K562 (cell line): ENCODE measurements around the gene DGCR2.

Source experiments
- CTCF ChIP-seq, 3 experiments: IDR thresholded peaks in 2 of 3; conservative IDR thresholded peaks in 1 of 3; 2 replicates each; pipeline ENCODE4 v1.5.1; 2011 to 2012; ENCODE audit warnings: low read length in 3 of 3, mild to moderate bottlenecking in 3 of 3, control low read depth in 2 of 3, improper control_type of control experiment in 1 of 3, inconsistent platforms in 1 of 3, low read depth in 1 of 3, mixed read lengths in 1 of 3, moderate library complexity in 1 of 3; ENCODE audit not compliant: insufficient read depth in 2 of 3
- E2F6 ChIP-seq, 2 experiments: IDR thresholded peaks; 2 replicates each; pipeline ENCODE4 v1.6.1; 2011; ENCODE audit warnings: borderline replicate concordance in 1 of 2, control low read depth in 1 of 2, low read depth in 1 of 2, low read length in 1 of 2, mild to moderate bottlenecking in 1 of 2, mixed read lengths in 1 of 2, moderate library complexity in 1 of 2; ENCODE audit not compliant: insufficient read depth in 1 of 2, insufficient read length in 1 of 2, poor library complexity in 1 of 2, severe bottlenecking in 1 of 2; ENCODE audit errors: extremely low read depth in 1 of 2
- GABPA ChIP-seq: fragments of 200-800 bp; sonication (Bioruptor generic); conservative IDR thresholded peaks from 2 replicates; pipeline ENCODE4 v1.6.1; 2016; ENCODE audit warnings: low read depth, missing genetic modification characterization, missing compliant biosample characterization
- MTA1 ChIP-seq: fragments of 450-650 bp; IDR thresholded peaks from 2 replicates; pipeline ENCODE4 v1.6.1; 2017; ENCODE audit warnings: borderline replicate concordance
- NELFE ChIP-seq: IDR thresholded peaks from 2 replicates; pipeline ENCODE4 v1.6.1; 2011; ENCODE audit warnings: mild to moderate bottlenecking; ENCODE audit not compliant: insufficient read depth, insufficient read length
- REST ChIP-seq, 2 experiments: fragments of 450-650 bp; formaldehyde crosslinking in 1 of 2; IDR thresholded peaks; 2 replicates each; pipeline versions ENCODE4 v1.4.0 to v1.6.1; 2014 to 2020; ENCODE audit warnings: mild to moderate bottlenecking in 2 of 2, borderline replicate concordance in 1 of 2, low read depth in 1 of 2
- SMC3 ChIP-seq: conservative IDR thresholded peaks from 2 replicates; pipeline ENCODE4 v1.6.1; 2011; ENCODE audit warnings: low read depth, low read length, improper control_type of control experiment; ENCODE audit not compliant: insufficient read depth
- ZBTB11 ChIP-seq, 3 experiments: fragments of 200-800 bp in 1 of 3; fragments of 250-450 bp in 1 of 3; fragments of 450-650 bp in 1 of 3; sonication (Bioruptor Pico) in 1 of 3; sonication (Bioruptor generic) in 1 of 3; formaldehyde crosslinking in 1 of 3; IDR thresholded peaks; 2 replicates each; pipeline versions ENCODE4 v1.6.1 to v1.8.0; 2016 to 2022; ENCODE audit warnings: mild to moderate bottlenecking in 2 of 3, missing genetic modification characterization in 2 of 3, missing compliant biosample characterization in 1 of 3, moderate library complexity in 1 of 3
- ZBTB33 ChIP-seq: sonication (generic); formaldehyde crosslinking; IDR thresholded peaks from 2 replicates; pipeline ENCODE4 v1.8.1; 2023; ENCODE audit warnings: mild to moderate bottlenecking, missing genetic modification reagents
- ZNF263 ChIP-seq: sonication (generic); formaldehyde crosslinking; IDR thresholded peaks from 2 replicates; pipeline ENCODE4 v1.8.0; 2022; ENCODE audit warnings: mild to moderate bottlenecking, missing genetic modification reagents, borderline replicate concordance

GRCh38 chr22:19038164-19038546 is 84.1 kb downstream of the DGCR2 start:
- TF ChIP-seq CTCF (IDR thresholded peaks at IDR 0.05 in 2 of 3, conservative IDR thresholded peaks at IDR 0.05 in 1 of 3; ENCODE audit: insufficient read depth in 2 of 3, low read depth in 1 of 3, low read length in 3 of 3) (no peak), ZNF263 (CRISPR knock-in tag) (no peak), NELFE (no peak), ZBTB11 (CRISPR knock-in tag; IDR thresholded peaks at IDR 0.05) (no peak), ZBTB33 (no peak), GABPA (tag) (no peak), MTA1 (no peak), E2F6 (IDR thresholded peaks at IDR 0.05; ENCODE audit: borderline replicate concordance in 1 of 2, extremely low read depth in 1 of 2, insufficient read depth in 1 of 2, insufficient read length in 1 of 2, low read depth in 1 of 2, low read length in 1 of 2, poor library complexity in 1 of 2, severe bottlenecking in 1 of 2) (no peak), REST (IDR thresholded peaks at IDR 0.05; ENCODE audit: borderline replicate concordance) (no peak), REST (CRISPR knock-in tag; IDR thresholded peaks at IDR 0.05; ENCODE audit: low read depth) (no peak), SMC3 (no peak)
